NCI-H524 (cell line): ENCODE data around the gene H3-3A.

Experiments
- DNase-seq, 2 experiments: peaks; one replicate each; lab custom pipeline; 2025; lab: John Stamatoyannopoulos, UW

H3-3A gene

GRCh38 chr1:226054519-226055327 lies 7.8 kb upstream of the H3-3A start:
- DNase-seq: no peak

- DNase-seq: no peak
These were observed 2.8 kb upstream of the H3-3A start for GRCh38 chr1:226059709-226060108.

GRCh38 chr1:226060427-226060826 lies 2.1 kb upstream of the H3-3A start:
- no peak for DNase-seq

- no peak for DNase-seq
These were observed 1.3 kb upstream of the H3-3A start for GRCh38 chr1:226061068-226061840.

- DNase-seq: peak; percentile 64 to 78
These were observed 517 bp upstream of the H3-3A start for GRCh38 chr1:226061841-226062557.

GRCh38 chr1:226063224-226063976 lies 884 bp downstream of the H3-3A start:
- DNase-seq: peak; percentile 12 to 50

- DNase-seq: peak in 1 of 2 experiments; percentile 16
These were observed 1.7 kb downstream of the H3-3A start for GRCh38 chr1:226063977-226064815.

- DNase-seq: peak; percentile 13 to 61
These were observed 2.3 kb downstream of the H3-3A start for GRCh38 chr1:226064816-226065248.

GRCh38 chr1:226066415-226067078 lies 4.0 kb downstream of the H3-3A start:
- DNase-seq: peak in 1 of 2 experiments; percentile 7

GRCh38 chr1:226069811-226070489 lies 7.4 kb downstream of the H3-3A start:
- DNase-seq: no peak

- DNase-seq: no peak
These were observed 9.8 kb downstream of the H3-3A start for GRCh38 chr1:226072347-226072746.

GRCh38 chr1:226073184-226073950 lies 10.9 kb downstream of the H3-3A start:
- peak; percentile 1 to 60 for DNase-seq

- DNase-seq: no peak
These were observed 11.5 kb downstream of the H3-3A start for GRCh38 chr1:226074046-226074445.

GRCh38 chr1:226076378-226076777 lies 13.9 kb downstream of the H3-3A start:
- no peak for DNase-seq

- DNase-seq: no peak
These were observed 15.9 kb downstream of the H3-3A start for GRCh38 chr1:226078374-226078773.

GRCh38 chr1:226082587-226082917 lies 20.0 kb downstream of the H3-3A start:
- DNase-seq: no peak

- DNase-seq: peak in 1 of 2 experiments; percentile 43
These were observed 20.4 kb downstream of the H3-3A start for GRCh38 chr1:226082959-226083301.

- DNase-seq: peak; percentile 68 to 76
These were observed 21.0 kb downstream of the H3-3A start for GRCh38 chr1:226083302-226084101.
